Endothelial cell of hepatic sinusoid (primary cell): Measurements from ENCODE around the gene ACAA2.

ENCODE experiments used
- in situ Hi-C: cut with HindIII; loops from 2 replicates; pipeline ENCODE4 v1.10.0; 2017; ENCODE audit warnings: low sequenced_read_pairs

The ACAA2 gene

GRCh38 chr18:49768051-49768391 is 45.3 kb downstream of the ACAA2 start:
- in situ Hi-C loops = no loop called here

DNA sequence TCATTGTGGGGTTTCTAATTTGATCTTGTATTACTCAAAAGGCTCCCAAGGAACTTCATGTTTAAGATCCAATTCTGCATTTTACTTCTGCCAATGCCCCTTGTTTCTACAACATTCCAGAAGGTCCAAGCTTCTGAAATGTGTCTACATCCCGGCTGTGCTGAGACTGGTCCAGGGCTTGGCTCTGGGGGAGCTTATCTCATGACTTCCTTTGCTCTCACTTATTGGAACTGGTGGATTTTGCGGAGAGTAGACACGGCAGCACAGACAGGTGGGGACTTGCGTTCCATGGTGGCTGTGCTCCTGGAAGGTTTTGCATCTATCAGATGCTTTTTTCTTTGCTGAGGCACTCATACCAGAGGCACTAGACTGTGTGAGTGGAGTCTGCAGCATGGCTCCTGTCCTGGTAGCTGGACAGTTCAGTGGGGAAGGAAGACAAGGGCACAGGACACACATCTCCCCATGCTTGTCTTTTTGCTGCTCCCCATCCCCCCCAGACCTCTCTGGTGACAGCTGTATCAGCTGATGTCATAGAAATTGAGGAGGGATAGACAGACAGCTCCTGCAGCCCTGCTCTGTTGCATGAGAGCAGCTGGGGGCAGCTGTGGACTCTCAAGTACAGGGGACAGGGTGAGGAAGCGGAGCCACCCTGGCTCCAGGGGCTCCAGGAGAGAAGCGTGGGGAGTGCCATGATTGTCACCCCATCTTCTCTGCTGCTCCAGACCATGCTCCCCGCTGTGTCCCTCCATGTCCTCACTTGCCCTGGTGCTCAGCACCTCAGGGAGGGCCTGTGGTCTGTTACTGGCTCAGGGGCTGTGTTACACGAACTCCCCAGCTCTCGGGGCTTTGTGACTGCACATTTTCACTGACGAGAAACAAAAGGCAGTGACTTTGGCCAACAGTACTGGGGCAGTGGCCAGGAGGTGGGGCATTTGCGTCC is 46.0 kb downstream of the ACAA2 start:
- in situ Hi-C loops = no loop called here

GRCh38 chr18:49766646-49767045 is 46.7 kb downstream of the ACAA2 start:
- in situ Hi-C loops = no loop called here

- in situ Hi-C loops = no loop called here
Measured at GRCh38 chr18:49764032-49764431, 49.3 kb downstream of the ACAA2 start.

DNA sequence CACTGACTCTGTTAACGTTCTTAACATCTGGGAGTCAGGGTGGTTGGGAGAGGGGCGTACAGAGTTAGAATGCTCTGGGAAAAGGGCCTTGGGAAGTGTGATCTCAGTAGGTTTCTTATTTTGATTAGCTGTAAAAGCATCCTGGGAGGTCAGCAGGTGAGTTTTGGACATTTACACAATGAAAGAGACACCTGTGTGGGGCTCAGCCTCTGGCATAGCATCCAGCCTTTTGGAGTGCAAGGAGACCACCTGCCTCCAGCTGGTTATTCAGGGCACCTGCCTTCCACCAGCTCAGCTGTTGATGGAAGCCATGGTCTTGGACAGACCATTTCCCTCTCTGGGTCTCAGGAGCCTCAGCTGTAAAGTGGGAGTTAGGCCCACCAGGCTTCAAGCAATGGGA is 49.7 kb downstream of the ACAA2 start:
- in situ Hi-C loops = no loop called here

DNA sequence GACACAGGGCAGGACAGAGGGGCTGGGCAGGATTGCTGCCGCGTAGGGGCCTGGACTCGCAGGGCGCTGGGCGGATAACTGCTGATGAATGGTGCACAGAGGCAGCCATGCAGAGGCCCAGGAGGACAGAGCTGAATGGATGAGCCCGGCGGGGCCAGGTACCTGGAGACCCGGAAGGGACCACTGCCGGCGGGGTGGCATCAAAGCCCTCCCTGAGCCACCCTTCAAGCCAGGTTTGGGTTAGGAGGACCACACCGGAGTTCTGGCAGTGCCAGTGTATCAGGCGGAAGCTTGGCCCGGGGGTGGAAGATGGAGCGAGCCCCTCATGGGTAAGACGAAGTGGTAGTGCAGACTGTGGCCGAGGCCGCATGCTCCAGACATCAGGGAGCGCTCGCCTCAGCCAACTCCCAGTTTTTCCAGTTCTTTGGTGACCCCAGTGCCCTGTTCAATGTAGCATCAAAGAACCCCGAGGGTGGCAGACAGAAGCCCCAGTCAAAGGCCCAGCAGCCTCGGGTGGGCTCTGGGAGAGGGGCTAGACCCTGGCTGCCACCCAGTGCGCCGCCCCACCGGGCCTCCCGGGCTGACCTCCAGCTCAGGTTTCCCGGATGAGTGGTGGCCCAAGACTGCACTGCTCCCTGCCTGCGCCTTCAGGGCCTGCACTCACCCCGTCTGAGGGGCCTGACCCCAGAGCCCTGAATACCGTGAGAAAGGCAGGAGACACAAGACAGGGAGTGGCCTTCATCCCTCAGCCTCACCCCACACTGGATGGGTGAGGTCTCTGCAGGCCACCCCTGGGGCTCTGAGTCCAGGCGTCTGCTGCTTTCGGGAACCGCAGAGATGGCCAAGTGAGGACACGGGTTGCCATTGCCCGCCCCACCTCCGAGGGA is 50.9 kb downstream of the ACAA2 start:
- in situ Hi-C loops = no loop called here

DNA sequence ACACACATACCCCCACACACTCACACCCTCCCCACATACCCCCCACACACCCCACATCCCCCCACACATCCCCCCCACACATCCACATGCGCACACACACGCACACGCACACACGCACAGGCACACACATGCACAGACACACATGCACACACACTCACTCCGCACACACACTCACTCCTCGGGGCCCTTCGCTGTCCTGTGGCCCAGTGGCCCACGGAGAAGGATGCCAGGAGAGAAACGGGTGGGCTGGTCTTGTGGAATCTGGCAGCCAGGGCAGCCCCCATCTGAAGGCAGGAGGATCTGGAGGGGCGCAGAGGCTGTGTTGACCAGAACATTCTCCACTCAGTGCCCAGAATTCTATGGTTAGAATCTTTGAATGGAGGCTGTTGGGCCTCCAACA is 51.6 kb downstream of the ACAA2 start:
- in situ Hi-C loops = no loop called here

DNA sequence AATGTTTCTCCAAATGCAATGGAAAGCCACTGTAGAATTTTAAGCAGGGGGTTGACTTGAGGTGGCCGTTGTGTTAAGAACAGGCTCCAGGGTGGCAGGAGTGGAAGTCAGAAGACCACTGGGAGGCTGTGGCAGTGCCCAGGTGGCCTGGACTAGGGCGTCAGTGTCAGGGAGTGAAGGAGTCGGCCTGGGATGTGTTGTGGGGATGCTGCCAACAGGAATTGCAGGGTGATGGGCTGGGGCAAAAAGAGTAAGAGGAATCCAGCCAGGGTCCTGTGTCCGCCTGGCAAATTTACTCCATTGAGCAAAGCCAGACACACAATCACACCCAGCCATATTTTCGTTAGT is 55.1 kb downstream of the ACAA2 start:
- in situ Hi-C loops = no loop called here

- in situ Hi-C loops = no loop called here
Measured at GRCh38 chr18:49757513-49758262, 55.6 kb downstream of the ACAA2 start.

DNA sequence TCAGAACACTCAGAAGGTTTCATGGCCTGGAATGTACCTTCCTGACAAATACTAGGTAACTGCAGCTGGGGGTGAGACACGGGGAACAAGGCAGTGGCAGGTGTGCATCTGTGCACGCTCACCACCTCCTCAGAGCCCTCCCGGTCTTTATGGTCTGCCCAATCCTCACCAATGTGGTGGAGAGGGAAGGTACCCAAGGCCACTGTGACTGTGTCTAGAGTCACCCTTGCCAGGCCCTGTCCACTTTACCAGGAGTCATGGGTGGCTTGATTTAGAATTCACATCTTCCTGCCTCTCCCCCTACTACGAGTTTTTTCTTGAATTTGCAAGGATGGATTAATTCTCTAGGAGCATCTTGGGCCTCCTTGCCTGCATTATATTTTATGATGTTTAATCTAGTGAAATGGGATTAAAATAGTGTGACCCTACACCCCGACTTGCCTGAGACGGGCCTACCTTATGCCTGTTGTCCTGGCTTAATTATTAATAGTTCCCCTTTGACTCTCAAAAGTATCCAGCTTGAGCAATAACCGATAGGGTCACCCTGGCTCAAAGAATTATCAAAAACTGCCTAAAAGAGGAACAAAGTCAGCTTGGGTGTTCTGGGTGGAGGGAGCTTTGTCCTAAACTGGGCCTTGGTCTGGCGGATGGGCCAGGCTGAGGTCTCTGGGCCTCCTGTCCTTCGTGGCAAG is 56.5 kb downstream of the ACAA2 start:
- in situ Hi-C loops = no loop called here

DNA sequence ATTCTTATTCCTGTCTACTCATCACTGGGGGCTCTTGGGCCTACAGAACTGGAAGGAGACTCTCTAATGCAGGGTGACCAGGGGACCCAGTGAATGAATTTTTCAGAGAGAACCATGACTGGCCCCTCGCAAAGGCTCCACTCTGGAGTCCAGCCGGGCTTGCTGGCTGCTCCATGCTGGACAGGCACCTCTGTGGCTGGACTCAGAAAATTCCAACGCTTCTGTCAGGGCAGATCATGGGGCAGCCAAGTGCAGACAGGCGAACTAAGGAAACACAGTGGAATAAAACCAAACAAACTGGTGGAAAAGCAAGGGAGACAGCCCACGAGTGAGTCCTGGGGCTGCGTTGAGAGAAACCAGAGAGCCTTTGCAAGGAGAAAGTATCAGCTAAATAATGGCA is 57.2 kb downstream of the ACAA2 start:
- in situ Hi-C loops = no loop called here

DNA sequence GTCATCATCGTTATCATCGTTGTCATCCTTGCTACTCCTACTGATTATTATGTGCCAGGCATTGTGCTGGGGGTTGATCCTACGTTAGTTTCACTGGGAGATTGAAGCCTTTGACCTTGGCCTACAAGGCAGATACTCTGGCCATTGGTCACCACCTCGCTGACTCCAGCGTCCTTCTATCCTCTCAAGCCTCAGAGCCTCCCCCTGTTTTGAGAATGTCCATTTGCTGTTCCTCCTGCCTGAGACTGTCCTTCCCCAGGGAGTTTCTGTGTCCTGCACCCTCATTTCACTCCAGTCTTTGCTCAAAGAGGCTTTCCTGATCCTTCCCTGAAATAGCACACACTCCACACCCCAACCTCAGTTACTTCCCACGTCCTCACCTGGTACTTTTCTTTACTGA is 57.8 kb downstream of the ACAA2 start:
- in situ Hi-C loops = no loop called here

- in situ Hi-C loops = no loop called here
Measured at GRCh38 chr18:49754866-49755265, 58.5 kb downstream of the ACAA2 start.

DNA sequence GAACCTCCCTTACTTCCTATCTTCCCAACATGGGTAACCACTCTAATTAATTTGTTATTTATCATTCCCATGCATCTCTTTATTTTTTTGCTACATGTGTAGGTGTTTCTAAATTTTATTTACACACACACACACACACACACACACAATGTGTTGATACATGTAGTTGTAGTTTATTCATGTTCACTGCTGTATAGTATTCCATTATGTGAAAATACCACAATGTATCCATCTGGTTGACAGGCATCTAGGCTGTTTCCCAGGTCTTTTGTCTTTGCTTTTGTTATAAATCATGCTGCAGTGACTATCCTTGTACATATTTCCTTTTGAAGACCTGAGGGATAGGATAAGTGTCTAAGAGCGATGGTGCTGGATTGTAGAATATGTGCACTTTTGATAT is 59.7 kb downstream of the ACAA2 start:
- in situ Hi-C loops = no loop called here

DNA sequence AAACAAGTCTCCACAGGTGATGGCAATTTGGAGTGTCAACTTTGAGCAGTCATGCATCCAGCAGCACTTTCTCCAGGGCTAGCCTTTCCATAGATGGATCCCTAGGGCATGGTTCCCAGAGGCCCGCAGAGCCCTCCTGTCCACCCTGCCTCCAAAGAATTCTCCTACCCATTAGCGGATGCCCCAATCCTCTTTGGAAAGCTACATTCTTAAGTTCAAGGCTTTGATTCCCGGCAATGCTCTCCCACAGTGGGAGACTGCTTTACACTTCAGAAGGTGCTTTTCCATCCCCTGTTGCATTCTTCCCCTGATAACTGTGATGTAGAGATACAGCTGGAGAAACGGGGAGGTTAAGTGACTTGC is 61.3 kb downstream of the ACAA2 start:
- in situ Hi-C loops = no loop called here

DNA sequence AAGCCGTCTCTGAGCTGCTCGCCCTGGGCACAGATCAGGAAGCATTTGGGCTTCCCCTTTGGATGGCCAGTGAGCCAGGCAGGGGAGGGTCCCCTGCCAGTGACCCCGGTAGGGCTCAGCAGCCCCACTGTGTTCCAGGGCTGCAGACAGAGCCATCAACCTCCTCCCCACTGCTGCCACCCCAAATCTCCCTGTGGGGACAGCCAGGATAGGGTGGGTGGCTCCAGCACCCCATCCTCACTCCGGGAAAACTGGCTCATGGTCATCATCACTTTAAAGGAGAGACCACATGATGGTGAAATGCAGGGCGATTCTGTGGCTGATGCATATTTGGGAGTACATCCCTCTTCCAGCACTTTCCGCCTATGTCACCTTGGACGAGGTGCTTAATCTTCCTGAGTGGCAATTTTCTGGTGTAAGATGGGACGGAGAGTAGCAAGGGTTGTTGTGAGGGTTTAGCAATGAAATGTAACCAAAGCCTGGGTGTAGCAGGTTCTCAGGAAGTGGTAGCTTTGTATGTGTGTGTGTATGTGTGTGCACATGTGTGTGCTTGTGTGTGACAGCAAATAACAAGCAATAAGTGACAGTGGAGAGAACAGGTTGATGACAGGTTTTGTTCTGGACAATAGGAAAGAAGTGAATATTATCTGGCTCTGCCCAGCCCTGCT is 61.8 kb downstream of the ACAA2 start:
- in situ Hi-C loops = no loop called here

GRCh38 chr18:49749563-49749962 is 63.8 kb downstream of the ACAA2 start:
- in situ Hi-C loops = no loop called here

DNA sequence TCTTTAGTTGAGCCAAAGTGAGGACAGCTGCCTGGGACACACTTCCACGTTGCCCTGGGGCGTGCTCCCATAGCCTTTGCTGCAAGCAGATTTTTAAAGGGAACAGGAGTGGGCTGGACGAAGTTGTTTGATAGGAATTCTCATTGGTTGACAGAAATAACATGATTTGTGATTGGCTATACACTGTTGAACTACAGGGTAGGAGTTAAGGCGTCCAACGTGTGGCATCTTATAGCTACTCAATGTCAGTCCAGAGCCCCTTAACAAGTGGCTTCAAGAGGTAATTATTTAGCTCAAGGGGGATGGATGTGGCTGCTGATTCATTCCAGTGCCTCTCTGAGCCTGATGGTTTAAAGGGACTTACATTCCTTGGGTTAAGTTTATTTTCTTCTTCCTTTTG is 65.5 kb downstream of the ACAA2 start:
- in situ Hi-C loops = no loop called here

DNA sequence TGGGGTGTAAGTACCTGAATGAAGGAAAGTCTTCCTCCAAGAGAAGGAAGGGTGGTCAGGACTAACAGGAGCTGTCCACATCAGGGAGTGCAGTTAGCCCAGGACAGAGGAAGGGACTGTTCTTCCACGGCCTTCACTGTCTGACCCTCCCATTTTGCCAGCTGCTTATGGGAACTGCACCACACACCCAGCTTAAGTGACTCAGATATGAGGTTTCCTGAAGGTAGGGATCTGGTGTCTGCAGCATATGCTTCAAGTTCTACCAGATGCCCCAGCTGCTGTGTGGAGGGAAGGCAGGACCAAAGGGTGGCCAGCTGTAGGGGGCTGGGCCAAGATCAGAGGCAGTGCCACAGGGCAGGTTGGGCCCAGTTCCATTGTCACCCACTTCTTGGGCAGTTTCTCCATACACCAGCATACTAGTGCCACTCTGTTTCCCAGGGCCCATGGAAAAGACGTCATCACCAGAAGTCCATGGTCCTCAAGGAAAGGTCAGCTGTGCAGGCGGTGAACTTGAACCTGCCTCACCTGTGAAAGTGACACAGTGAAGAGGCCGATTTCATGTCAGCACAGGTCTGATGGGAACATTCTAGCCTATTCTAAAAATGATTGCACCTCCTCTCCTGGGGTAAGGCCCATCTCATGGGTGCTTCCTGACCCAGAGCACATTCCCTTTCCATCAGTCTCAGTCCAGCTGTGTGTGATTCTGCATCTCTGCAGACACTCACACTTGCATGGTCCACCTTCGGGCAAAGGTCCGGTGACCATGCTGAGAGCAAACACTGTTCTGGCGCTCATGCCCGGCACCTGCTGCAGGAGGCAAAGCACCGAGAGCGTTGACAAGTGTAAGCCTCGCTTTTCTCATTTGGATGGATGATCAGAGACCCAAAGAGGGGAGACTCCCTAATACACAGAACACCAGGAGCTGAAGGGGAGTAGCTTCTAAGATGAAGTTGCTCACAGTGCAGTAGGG is 68.0 kb downstream of the ACAA2 start:
- in situ Hi-C loops = no loop called here
